ENCODE measurements around the gene TRPT1. TPM values are rescaled to one million over a fixed set of nuclear protein-coding genes. Genes with fewer than 3 reads are reported as not detected.
A peak's percentile ranks its signal among the peaks of the same experiment; 100 is the strongest.

The TRPT1 gene
- total RNA-seq, 2 donors from 2014 or later: 30.5 to 35.7 TPM

DNA sequence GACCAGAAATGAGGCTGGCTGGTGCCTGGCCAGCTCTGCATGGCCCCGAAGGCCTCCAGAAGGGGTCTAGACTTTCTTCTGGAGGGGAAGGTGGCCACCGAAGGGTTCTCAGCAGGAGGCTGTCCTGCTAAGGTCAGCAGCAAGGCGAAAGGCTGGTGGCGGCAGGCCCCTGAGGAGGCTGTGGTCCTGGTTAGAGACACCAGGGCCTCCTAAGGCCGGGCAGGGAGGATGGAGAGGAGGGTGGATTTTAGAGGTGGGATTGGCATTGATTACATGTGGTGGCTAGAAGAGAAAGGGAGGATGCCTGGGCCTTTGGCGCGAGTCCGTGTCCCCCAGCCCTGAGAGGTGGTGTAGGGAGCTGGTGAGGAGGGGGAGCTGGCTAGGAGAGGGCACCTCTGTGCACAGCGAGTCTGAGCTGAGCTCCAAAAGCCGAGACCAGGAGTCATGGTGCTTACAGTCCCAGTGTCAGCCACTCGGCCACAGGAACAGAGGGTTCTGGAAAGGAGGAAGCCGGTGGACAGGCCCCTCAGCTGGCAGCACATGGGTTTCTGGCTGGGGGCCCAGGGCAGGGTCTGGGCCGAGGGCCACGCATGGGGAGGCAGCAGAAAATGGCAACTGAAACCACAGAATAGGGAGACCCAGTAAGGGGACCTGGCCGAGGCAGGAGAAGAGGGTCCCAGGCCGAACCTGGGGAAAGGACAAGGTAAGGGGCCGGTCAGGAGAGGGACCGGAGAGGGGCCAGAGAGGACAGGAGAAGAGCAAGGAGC lies 17.0 kb downstream of the TRPT1 start:
- H3K27me3 Mint-ChIP-seq: no peaks in the 10 kb centered on the region

DNA sequence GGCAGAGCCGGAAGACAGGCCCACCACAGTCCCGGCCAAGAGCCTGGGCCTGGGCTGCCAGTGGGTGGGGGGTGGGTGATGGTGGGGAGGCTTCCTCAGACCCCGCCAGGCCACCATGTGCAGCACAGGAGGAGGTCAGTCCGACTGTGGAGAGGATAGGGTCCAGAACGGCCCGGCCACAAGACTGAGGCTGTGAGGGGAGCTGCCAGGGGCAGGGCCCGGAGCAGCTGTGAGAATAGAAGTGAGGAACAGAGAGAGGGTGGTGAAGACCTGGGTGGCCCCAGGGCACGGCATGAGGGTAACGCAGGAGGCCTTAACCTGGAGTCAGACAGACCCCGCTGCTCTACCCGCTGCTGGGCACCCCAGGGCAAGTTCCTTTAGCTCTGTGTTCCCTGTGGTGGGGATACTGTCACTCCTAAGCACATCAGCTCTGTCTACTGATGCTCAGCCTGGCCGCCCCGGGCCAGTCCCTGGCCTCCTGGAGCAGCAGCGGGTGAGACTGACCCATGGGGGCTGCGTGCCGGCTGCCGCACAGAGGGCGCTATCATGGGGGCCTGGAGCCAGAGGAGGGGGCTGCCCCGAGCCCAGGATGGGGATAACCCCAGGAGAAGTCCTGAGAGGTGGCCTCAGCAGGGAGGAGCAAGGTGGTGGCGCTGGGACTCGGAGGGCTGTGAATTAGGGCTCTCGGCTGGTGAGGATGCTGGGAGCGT lies 17.7 kb downstream of the TRPT1 start:
- H3K4me3 Mint-ChIP-seq: peak overlapping the region; percentile 90
- ATAC-seq: peak in 1 of 2 donors; percentile 0
- H3K27me3 Mint-ChIP-seq: no peaks in the 10 kb centered on the region
- H3K4me1 Mint-ChIP-seq (ENCODE audit: low read depth in 2 of 2): peaks cover 32 to 53% of the 10 kb centered on the region in 2 donors
- H3K27ac Mint-ChIP-seq: peak overlapping the region; percentile 95 to 97
- no peak for DNase-seq (ENCODE audit: low spot score)
- peaks cover 22% of the 10 kb centered on the region for H3K36me3 Mint-ChIP-seq
- H3K9me3 Mint-ChIP-seq: no peaks in the 10 kb centered on the region

More for the DNA sequence above, 17.0 kb downstream of the TRPT1 start:
- H3K27ac Mint-ChIP-seq: peak overlapping the region; percentile 95 to 97
- peaks cover 16% of the 10 kb centered on the region for H3K36me3 Mint-ChIP-seq
- H3K9me3 Mint-ChIP-seq: no peaks in the 10 kb centered on the region
- peaks cover 30 to 53% of the 10 kb centered on the region in 2 donors for H3K4me1 Mint-ChIP-seq (ENCODE audit: low read depth in 2 of 2)
- ATAC-seq (no peak), DNase-seq (ENCODE audit: low spot score) (no peak)
- H3K4me3 Mint-ChIP-seq: peak overlapping the region; percentile 90

DNA sequence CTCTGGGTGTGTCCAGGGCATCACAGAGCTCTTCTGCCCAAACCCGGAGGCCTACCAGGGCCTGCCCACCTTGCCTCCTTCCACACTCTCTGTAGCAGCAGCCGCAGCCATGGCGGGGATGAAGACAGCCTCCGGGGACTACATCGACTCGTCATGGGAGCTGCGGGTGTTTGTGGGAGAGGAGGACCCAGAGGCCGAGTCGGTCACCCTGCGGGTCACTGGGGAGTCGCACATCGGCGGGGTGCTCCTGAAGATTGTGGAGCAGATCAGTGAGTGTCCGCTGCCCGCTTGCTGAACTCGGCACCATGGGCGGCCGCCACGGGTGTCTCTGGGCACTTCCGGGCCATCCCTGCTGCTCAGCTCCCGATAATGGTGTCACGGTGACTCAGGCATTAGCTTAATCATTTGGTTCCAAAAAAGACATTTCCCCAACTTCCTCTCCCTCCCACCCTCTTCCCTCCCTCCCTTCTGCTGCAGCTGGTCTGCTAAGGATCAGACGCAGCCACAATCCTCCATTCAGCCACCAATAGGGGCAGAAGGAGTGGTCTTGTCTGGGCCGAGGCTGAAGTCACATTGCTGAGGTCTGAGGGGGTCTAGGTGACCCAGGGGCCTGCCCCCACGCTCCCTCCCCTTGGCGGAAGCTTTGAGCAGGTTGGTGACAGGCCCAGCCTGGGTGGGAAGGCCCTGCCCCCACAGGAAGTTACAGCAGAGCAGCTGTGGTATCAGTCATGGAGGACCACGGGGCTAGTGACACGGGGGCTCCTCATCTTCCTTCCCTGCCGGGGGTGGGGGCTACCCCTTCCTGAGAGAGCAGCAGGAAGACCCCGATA lies 18.5 kb downstream of the TRPT1 start:
- ATAC-seq (peak; percentile 89 to 92), DNase-seq (ENCODE audit: low spot score) (peak; percentile 93)
- H3K27ac Mint-ChIP-seq: peak overlapping the region; percentile 95 to 97
- H3K4me1 Mint-ChIP-seq (ENCODE audit: low read depth in 2 of 2): peaks cover 31 to 47% of the 10 kb centered on the region in 2 donors
- H3K36me3 Mint-ChIP-seq: peaks cover 28% of the 10 kb centered on the region
- H3K9me3 Mint-ChIP-seq: no peaks in the 10 kb centered on the region
- no peaks in the 10 kb centered on the region for H3K27me3 Mint-ChIP-seq
- H3K4me3 Mint-ChIP-seq: peak overlapping the region; percentile 90

DNA sequence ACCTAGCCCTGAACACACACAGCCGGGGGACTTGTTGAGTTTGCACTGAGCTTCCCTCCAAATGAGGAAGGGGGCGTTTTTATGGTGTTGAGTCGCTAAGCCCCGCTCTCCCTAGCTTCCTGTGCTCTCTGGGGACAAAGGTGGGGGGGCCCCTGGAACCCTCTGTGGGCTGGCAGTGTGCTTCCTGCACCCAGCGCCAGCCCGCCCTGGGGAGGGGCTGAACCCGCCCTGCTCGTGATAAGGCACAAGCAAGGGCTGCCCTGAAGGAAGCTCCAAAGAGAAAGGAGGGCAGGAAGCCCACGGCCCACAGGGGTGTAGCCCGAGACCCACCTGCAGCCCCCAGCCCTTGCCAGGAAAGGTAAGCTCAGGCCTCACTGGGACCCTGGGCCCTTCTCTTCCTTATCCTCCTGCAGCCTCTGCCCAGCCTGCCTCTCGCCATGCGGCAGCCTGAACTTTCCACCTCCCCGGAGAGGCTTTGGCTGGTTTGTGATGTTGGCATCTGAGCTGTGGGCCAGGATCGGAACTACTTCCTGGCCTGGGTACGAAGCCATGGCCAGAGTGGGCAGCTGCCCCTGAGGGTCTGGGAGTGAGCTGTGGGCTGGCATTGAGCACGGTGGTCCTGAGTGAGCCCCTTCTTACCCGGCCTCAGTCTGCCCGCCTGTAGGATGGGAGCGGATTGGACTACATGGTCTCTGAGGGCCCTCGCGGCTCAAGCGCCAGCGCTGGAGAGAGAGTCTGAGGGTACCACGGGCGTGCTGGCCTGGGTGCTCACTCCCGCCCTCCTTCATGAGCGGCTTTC lies 19.3 kb downstream of the TRPT1 start, which contains the start of gene FERMT3:
TSS of gene FERMT3 (plus strand) at position 265 of the 799 bp plus-strand sequence. CDS start 644 bp downstream, outside the sequence.
- H3K4me1 Mint-ChIP-seq (ENCODE audit: low read depth in 2 of 2): peaks cover 27 to 41% of the 10 kb centered on the region in 2 donors

DNA sequence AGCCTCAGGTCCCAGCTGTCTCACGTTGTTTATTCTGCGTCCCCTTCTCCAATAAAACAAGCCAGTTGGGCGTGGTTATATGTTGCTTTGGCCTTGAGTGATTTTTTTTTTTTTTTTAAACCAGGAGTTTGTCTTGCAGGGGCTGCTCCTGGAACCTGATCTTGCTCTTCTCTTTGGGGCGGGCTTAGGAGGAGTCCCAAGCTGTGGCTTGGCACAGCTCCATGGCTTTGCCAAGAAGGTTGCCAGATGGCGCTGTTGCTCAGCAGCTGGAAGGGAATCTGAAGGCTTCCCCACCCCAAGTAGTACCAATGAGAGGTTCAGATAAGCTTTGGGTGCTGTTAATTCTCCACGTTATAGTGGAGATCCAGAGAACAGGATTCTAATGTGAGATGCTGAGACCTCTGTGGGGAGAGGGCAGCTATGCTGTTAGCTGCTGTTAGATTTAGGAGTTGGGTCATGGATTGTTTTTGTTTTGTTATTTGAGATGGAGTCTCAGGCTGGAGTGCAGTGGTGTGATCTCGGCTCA lies 21.5 kb downstream of the TRPT1 start:
- H3K4me1 Mint-ChIP-seq (ENCODE audit: low read depth in 2 of 2): peaks cover 31 to 40% of the 10 kb centered on the region in 2 donors
- no peaks in the 10 kb centered on the region for H3K27me3 Mint-ChIP-seq
- DNase-seq (ENCODE audit: low spot score) (peak; percentile 80), ATAC-seq (no peak)
- peak overlapping the region; percentile 95 to 97 for H3K27ac Mint-ChIP-seq
- peaks cover 36% of the 10 kb centered on the region for H3K36me3 Mint-ChIP-seq
- no peaks in the 10 kb centered on the region for H3K9me3 Mint-ChIP-seq
- peak overlapping the region; percentile 76 for H3K4me3 Mint-ChIP-seq

More for the DNA sequence above, 19.3 kb downstream of the TRPT1 start, which contains the start of gene FERMT3:
- ATAC-seq: peak; percentile 57 to 67
- Mint-ChIP-seq H3K27me3 (no peaks in the 10 kb centered on the region), H3K9me3 (no peaks in the 10 kb centered on the region), H3K27ac (peak within 1 kb of the TSS; percentile 95 to 97), H3K36me3 (peaks cover 25% of the 10 kb centered on the region), H3K4me3 (peak within 1 kb of the TSS; percentile 90)
- peak; percentile 84 for DNase-seq (ENCODE audit: low spot score)

DNA sequence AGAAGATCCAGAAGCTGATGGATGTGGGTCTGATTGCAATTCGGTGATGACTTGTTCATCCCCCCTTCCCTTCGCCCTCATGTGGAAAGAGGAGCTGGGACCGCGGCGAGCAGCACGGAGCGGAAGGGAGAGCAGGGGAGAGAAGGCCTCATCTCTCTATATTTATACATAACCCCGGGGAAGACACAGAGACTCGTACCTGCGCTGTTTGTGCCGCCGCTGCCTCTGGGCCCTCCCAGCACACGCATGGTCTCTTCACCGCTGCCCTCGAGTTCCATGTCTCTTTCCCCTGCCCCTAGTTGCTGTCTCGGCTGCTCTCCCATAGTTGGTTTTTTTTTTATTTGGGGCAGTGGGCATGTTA lies 21.9 kb downstream of the TRPT1 start:
- no peak overlapping the region for H3K4me3 Mint-ChIP-seq
- DNase-seq (ENCODE audit: low spot score): no peak
- H3K4me1 Mint-ChIP-seq (ENCODE audit: low read depth in 2 of 2): peaks cover 28 to 38% of the 10 kb centered on the region in 2 donors
- peaks cover 36% of the 10 kb centered on the region for H3K36me3 Mint-ChIP-seq
- H3K9me3 Mint-ChIP-seq: no peaks in the 10 kb centered on the region
- H3K27me3 Mint-ChIP-seq: no peaks in the 10 kb centered on the region
- peak overlapping the region; percentile 95 to 97 for H3K27ac Mint-ChIP-seq
- ATAC-seq: no peak

DNA sequence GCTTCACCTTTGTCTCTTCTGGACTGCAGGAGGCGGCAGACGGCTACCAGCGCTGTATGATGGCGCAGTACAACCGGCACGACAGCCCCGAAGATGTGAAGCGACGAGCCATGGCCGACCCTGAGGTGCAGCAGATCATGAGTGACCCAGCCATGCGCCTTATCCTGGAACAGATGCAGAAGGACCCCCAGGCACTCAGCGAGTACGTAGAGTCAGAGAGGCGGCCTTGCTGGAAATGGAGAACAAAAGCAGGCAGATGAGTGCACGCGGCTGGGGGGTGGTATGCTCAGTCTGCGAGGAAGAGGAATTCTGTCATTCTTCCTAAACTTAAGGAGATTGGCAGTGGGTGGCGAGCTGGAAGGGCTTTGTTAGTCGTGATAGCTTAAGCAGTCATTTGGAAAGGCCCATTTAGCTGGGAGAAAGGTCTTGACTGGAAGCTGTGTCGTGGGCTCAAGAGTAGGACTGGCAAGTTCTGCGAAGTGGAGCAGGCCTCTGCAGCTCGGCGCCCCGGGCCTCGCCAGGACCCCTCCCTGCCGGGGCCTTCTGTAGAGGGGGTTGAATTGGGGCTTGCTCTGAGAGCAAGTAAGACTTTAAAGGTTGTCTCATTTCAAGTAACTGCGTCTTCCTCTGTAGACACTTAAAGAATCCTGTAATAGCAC lies 22.4 kb downstream of the TRPT1 start:
- Mint-ChIP-seq H3K27me3 (no peaks in the 10 kb centered on the region), H3K27ac (peak overlapping the region in 1 of 2 donors; percentile 97), H3K36me3 (peaks cover 36% of the 10 kb centered on the region), H3K4me1 (ENCODE audit: low read depth in 2 of 2) (peaks cover 25 to 34% of the 10 kb centered on the region in 2 donors), H3K4me3 (no peak overlapping the region), H3K9me3 (no peaks in the 10 kb centered on the region)
- no peak for DNase-seq (ENCODE audit: low spot score)
- ATAC-seq: no peak

DNA sequence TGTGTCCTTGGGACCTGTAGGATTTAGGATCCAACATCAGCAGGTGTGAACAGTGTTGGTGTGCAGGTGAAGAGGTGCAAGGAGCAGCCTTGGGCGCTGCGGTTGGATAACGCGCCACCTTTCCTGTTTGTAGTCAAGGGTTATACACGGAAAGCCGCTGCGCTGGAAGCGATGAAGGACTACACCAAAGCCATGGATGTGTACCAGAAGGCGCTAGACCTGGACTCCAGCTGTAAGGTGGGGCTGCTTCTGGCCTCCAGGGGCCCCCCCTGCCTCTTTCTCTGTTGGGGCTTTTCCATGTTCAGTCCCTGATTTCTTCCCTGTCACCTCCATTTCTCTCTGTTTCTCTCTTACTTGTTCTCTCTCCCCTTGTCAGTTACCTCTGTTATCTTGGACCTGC lies 23.0 kb downstream of the TRPT1 start:
- H3K27me3 Mint-ChIP-seq: no peaks in the 10 kb centered on the region
- peak overlapping the region in 1 of 2 donors; percentile 97 for H3K27ac Mint-ChIP-seq
- H3K9me3 Mint-ChIP-seq: no peaks in the 10 kb centered on the region
- H3K4me3 Mint-ChIP-seq: no peak overlapping the region
- peaks cover 36% of the 10 kb centered on the region for H3K36me3 Mint-ChIP-seq
- DNase-seq (ENCODE audit: low spot score): no peak
- peaks cover 25 to 32% of the 10 kb centered on the region in 2 donors for H3K4me1 Mint-ChIP-seq (ENCODE audit: low read depth in 2 of 2)
- no peak for ATAC-seq

DNA sequence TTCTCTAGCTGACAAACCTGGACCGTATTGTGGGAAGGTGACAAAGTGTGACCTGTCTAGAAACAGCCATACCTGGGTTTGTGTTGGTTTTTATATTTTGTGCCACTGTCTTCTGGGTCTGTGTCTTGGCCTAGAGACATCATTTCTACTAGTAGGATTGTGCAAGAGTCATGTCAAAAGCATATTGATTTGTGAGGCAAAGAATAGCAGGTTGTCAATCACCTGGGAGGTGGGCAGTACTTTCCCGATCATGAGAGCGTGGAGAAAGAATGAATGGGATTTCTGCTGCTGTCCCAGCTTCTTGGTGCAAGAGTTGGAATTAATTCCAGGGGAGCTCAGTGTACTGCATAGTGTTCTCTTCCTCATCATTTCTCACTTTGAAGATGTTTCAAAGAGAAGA lies 24.4 kb downstream of the TRPT1 start:
- H3K27ac Mint-ChIP-seq: no peak overlapping the region
- no peaks in the 10 kb centered on the region for H3K27me3 Mint-ChIP-seq

DNA sequence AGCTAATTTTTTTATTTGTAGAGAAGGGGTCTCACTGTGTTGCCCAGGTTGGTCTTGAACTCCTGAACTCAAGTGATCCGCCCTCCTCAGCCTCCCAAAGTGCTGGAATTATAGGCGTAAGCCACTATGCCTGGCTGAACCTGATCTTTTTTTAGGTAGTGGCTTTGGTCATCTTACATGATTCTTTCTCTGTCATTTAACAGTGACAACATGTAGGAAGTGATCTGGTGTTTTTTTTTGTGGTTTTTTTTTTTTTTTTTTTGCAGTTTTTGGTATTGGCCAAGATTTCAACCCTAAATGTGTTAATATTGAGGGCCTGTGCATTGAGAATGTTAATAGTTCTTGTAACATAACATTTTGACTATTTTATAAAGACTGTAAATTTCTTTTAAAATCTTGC lies 27.5 kb downstream of the TRPT1 start:
- Mint-ChIP-seq H3K27me3 (no peaks in the 10 kb centered on the region), H3K36me3 (peaks cover 54% of the 10 kb centered on the region), H3K9me3 (no peaks in the 10 kb centered on the region), H3K4me3 (no peak overlapping the region), H3K4me1 (ENCODE audit: low read depth in 2 of 2) (peaks cover 10 to 23% of the 10 kb centered on the region in 2 donors), H3K27ac (peak overlapping the region in 1 of 2 donors; percentile 39)
- ATAC-seq: no peak
- no peak for DNase-seq (ENCODE audit: low spot score)

More for the DNA sequence above, 24.4 kb downstream of the TRPT1 start:
- DNase-seq (ENCODE audit: low spot score) (no peak), ATAC-seq (no peak)
- peaks cover 46% of the 10 kb centered on the region for H3K36me3 Mint-ChIP-seq
- H3K4me3 Mint-ChIP-seq: no peak overlapping the region
- H3K9me3 Mint-ChIP-seq: no peaks in the 10 kb centered on the region
- H3K4me1 Mint-ChIP-seq (ENCODE audit: low read depth in 2 of 2): peaks cover 21 to 33% of the 10 kb centered on the region in 2 donors

DNA sequence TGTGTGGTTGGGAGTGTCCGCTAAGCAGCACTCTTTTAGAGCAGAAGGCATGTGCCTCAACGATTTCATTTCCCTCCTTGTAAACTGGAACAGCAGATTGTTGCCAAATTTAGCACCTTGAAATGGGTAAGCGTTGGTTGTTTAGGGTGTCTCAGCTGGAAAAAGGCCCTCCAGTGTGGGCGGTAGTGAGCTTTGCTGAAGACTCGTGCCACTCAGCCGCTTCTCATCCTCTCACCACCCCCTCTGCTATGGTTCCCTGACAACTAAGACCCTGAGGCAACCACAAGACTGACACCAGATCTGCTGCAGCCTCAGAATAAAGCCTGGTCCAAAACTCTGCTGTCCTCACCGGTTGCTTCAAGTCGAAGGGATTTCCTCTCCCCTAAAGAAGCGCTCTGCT lies 29.4 kb downstream of the TRPT1 start:
- Mint-ChIP-seq H3K27ac (peak overlapping the region in 1 of 2 donors; percentile 38), H3K9me3 (no peaks in the 10 kb centered on the region), H3K36me3 (peaks cover 40% of the 10 kb centered on the region), H3K4me1 (ENCODE audit: low read depth in 2 of 2) (peaks cover 8 to 28% of the 10 kb centered on the region in 2 donors), H3K4me3 (no peak overlapping the region), H3K27me3 (no peaks in the 10 kb centered on the region)
- DNase-seq (ENCODE audit: low spot score) (no peak), ATAC-seq (no peak)

DNA sequence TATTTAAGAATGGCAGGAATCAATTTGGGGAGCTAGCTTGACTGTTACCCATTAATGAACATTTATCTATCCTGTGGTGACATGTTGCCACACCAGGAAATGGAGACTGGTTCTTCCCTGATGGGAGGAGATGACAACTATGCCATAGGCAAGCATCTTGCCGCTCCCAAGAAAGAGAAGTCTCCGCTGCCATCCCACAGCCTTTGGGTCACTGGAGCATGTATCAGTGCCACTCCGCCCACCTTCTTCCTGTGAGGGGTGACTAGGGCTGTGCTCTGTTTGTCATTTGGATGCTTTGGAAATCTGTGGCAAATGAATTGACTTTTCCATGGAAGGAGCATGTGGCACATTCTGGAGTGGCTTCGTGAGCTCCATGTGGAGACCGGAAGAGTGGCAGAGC lies 33.6 kb downstream of the TRPT1 start:
- no peak overlapping the region for H3K4me3 Mint-ChIP-seq
- peak overlapping the region in 1 of 2 donors; percentile 21 for H3K27ac Mint-ChIP-seq
- ATAC-seq (no peak), DNase-seq (ENCODE audit: low spot score) (no peak)
- no peaks in the 10 kb centered on the region for H3K9me3 Mint-ChIP-seq
- H3K27me3 Mint-ChIP-seq: no peaks in the 10 kb centered on the region
- peaks cover 8 to 34% of the 10 kb centered on the region in 2 donors for H3K4me1 Mint-ChIP-seq (ENCODE audit: low read depth in 2 of 2)
- peaks cover 28% of the 10 kb centered on the region for H3K36me3 Mint-ChIP-seq
